ENCODE results near the gene ALMS1. TPM values are rescaled to one million over a fixed set of nuclear protein-coding genes. Genes with fewer than 3 reads are reported as not detected.

Gene ALMS1
- total and polyA plus RNA-seq, 9 of the 15 experiments (the other 6 are each of a cell fraction or from before 2014, with no cell fraction given) = 1.4 to 26.3 (median 13.6) TPM

GRCh38 chr2:73593680-73594079 lies 208.0 kb downstream of the ALMS1 start:
- Histone ChIP-seq H3K9ac (ENCODE audit: insufficient read depth in 1 of 2, low read depth in 2 of 2, low read length in 2 of 2) (no peak overlapping the region), H3K9me1 (ENCODE audit: control insufficient read depth, insufficient read depth, low read length) (no peaks in the 10 kb centered on the region), H2AFZ (ENCODE audit: low read depth, low read length) (no peak overlapping the region), H3K4me2 (ENCODE audit: insufficient read depth, low read length) (no peak overlapping the region), H3K9me3 (replicated peaks; ENCODE audit: control insufficient read depth, insufficient read depth, low read depth, low read length) (no peaks in the 10 kb centered on the region), H3K27ac (ENCODE audit: extremely low read depth, low read depth, low read length) (no peak overlapping the region), H4K20me1 (replicated peaks; ENCODE audit: control insufficient read depth, insufficient read depth, low read length) (no peaks in the 10 kb centered on the region), H3K36me3 (ENCODE audit: control insufficient read depth, insufficient read depth, low read length) (no peaks in the 10 kb centered on the region), H3K79me2 (ENCODE audit: control insufficient read depth, insufficient read depth, low read length) (no peaks in the 10 kb centered on the region), H3K27me3 (ENCODE audit: control insufficient read depth in 2 of 2, insufficient read depth in 2 of 2, low read length in 2 of 2) (no peaks in the 10 kb centered on the region), H3K4me3 (no peak overlapping the region), H3K4me1 (replicated peaks in 1 of 2; ENCODE audit: control insufficient read depth in 2 of 2, insufficient read depth in 2 of 2, low read length in 2 of 2) (no peaks in the 10 kb centered on the region)
- 23% methylated on average over 2 of the region's 2 CpGs for WGBS (ENCODE audit: insufficient coverage, low coverage, missing lambda C conversion rate)
- CTCF ChIA-PET (ENCODE audit: low intra/inter-chr PET ratio) = no interaction called here
- no TSS peak for BruUV-seq (replicated peaks)
- FAIRE-seq (no peak), ATAC-seq (no peak), DNase-seq (ENCODE audit: extremely low read depth in 1 of 4, low spot score in 3 of 4) (no peak)
- POLR2A ChIA-PET = no interaction called here
- intact Hi-C loops (cut with micrococcal nuclease) = no loop called here
- in situ Hi-C loops (cut with MboI) = no loop called here
- TF ChIP-seq ZFP91 (CRISPR knock-in tag; IDR thresholded peaks at IDR 0.05) = no peak
- no peak for TF ChIP-seq MXI1 (IDR thresholded peaks at IDR 0.05; ENCODE audit: low read depth, low read length)
- TF ChIP-seq ZNF140 (CRISPR knock-in tag; IDR thresholded peaks at IDR 0.05) = no peak
- TF ChIP-seq, protein P1, sequence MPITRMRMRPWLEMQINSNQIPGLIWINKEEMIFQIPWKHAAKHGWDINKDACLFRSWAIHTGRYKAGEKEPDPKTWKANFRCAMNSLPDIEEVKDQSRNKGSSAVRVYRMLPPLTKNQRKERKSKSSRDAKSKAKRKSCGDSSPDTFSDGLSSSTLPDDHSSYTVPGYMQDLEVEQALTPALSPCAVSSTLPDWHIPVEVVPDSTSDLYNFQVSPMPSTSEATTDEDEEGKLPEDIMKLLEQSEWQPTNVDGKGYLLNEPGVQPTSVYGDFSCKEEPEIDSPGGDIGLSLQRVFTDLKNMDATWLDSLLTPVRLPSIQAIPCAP (CRISPR knock-in tag; IDR thresholded peaks at IDR 0.05; ENCODE audit: borderline replicate concordance) = no peak
- TF ChIP-seq ZC3H11A (IDR thresholded peaks at IDR 0.05; ENCODE audit: low read depth, low read length) = no peak
- no peak for TF ChIP-seq CREM (IDR thresholded peaks at IDR 0.05; ENCODE audit: low read depth)
- TF ChIP-seq SMAD2 (IDR thresholded peaks at IDR 0.05; ENCODE audit: low read depth, low read length) = no peak
- no peak for TF ChIP-seq DMBX1 (CRISPR knock-in tag; IDR thresholded peaks at IDR 0.05; ENCODE audit: borderline replicate concordance)
- TF ChIP-seq MYBL2 (IDR thresholded peaks at IDR 0.05; ENCODE audit: low read depth) = no peak
- no peak for TF ChIP-seq MYBL2 (CRISPR knock-in tag; IDR thresholded peaks at IDR 0.05; ENCODE audit: borderline replicate concordance)
- TF ChIP-seq MAFG (tag; conservative IDR thresholded peaks at IDR 0.05) = no peak
- TF ChIP-seq ZEB2 (IDR thresholded peaks at IDR 0.05) = no peak
- TF ChIP-seq SMARCE1 (IDR thresholded peaks at IDR 0.05) = no peak

All from K562 (cell line).